ENCODE measurements around the gene SAMD7. TPM values are rescaled to one million over a fixed set of nuclear protein-coding genes. Genes with fewer than 3 reads are reported as not detected.

SAMD7 gene
- total RNA-seq, 3 donors from 2014 or later (not counting 1 experiment from before 2014, with no cell fraction given): not detected

DNA sequence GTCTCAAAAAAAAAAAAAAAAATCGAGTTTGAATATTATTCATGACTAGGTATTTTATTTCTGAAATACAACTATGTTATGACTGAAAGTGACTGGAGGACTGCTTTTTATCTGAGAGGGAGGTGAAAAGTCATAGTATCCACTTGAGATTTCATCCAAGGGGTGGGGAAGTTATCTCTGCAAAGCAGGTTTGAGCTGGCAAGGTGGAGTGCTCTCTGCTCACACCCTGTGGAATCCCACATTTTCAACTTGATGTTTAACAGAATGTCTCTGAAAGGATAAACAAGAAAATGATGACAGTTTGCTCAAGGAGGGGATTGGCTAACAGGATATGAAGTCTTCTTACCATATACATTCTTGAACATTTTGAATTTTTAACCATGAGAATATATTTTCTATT, 27.9 kb downstream of the SAMD7 start:
- Histone ChIP-seq H3K9me3 (ENCODE audit: control insufficient read depth, insufficient read depth, low read length) (no peaks in the 10 kb centered on the region), H3K36me3 (ENCODE audit: control insufficient read depth, insufficient read depth, low read length) (no peaks in the 10 kb centered on the region), H3K27ac (ENCODE audit: low read length) (no peak overlapping the region), H3K4me1 (ENCODE audit: control insufficient read depth, insufficient read depth, low read length) (no peaks in the 10 kb centered on the region), H3K27me3 (ENCODE audit: control insufficient read depth, insufficient read depth, low read length) (no peaks in the 10 kb centered on the region), H3K4me3 (ENCODE audit: low read length) (no peak overlapping the region)
- DNase-seq: no peak
- TF ChIP-seq, protein P1, sequence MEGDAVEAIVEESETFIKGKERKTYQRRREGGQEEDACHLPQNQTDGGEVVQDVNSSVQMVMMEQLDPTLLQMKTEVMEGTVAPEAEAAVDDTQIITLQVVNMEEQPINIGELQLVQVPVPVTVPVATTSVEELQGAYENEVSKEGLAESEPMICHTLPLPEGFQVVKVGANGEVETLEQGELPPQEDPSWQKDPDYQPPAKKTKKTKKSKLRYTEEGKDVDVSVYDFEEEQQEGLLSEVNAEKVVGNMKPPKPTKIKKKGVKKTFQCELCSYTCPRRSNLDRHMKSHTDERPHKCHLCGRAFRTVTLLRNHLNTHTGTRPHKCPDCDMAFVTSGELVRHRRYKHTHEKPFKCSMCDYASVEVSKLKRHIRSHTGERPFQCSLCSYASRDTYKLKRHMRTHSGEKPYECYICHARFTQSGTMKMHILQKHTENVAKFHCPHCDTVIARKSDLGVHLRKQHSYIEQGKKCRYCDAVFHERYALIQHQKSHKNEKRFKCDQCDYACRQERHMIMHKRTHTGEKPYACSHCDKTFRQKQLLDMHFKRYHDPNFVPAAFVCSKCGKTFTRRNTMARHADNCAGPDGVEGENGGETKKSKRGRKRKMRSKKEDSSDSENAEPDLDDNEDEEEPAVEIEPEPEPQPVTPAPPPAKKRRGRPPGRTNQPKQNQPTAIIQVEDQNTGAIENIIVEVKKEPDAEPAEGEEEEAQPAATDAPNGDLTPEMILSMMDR (IDR thresholded peaks at IDR 0.05): no peak
- no peak overlapping the region for H3K27ac Mint-ChIP-seq
- H3K9me3 Mint-ChIP-seq: no peaks in the 10 kb centered on the region
- H3K27me3 Mint-ChIP-seq (ENCODE audit: low read depth in 2 of 2): peaks cover 28 to 57% of the 10 kb centered on the region in 2 donors
- intact Hi-C loops (cut with micrococcal nuclease): no loop called here
- H3K36me3 Mint-ChIP-seq: no peaks in the 10 kb centered on the region
- H3K4me3 Mint-ChIP-seq: no peak overlapping the region
- WGBS (ENCODE audit: insufficient coverage): 20% methylated on average over 1 of the region's 1 CpG
- ATAC-seq: no peak
- H3K4me1 Mint-ChIP-seq: no peaks in the 10 kb centered on the region

DNA sequence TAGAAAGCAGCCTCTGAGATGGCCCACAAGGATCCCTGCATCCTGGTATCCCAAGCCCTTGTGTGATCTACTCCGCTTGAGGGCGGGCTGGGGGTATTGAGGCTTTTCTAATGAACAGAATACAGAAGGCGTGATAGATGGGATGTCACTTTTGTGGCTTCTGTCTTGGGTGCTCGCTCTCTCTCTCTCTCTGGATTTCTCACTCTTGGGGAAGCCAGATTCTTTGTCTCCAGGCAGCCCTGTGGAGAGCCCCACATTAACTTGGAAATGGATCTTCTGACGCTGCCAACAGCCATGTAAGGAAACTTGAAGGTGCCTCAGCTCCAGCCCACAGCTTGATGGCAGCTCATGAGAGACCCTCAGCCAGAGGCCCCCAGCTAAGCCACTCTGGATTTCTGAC, 28.4 kb downstream of the SAMD7 start:
- Histone ChIP-seq H3K4me3 (ENCODE audit: low read length) (no peak overlapping the region), H3K36me3 (ENCODE audit: control insufficient read depth, insufficient read depth, low read length) (no peaks in the 10 kb centered on the region), H3K4me1 (ENCODE audit: control insufficient read depth, insufficient read depth, low read length) (no peaks in the 10 kb centered on the region), H3K27ac (ENCODE audit: low read length) (peak overlapping the region; percentile 56), H3K27me3 (ENCODE audit: control insufficient read depth, insufficient read depth, low read length) (no peaks in the 10 kb centered on the region), H3K9me3 (ENCODE audit: control insufficient read depth, insufficient read depth, low read length) (no peaks in the 10 kb centered on the region)
- no peak for ATAC-seq
- intact Hi-C loops (cut with micrococcal nuclease): no loop called here
- Mint-ChIP-seq H3K4me3 (no peak overlapping the region), H3K9me3 (no peaks in the 10 kb centered on the region), H3K36me3 (no peaks in the 10 kb centered on the region), H3K27me3 (ENCODE audit: low read depth in 2 of 2) (peaks cover 26 to 53% of the 10 kb centered on the region in 2 donors), H3K27ac (no peak overlapping the region), H3K4me1 (no peaks in the 10 kb centered on the region)
- TF ChIP-seq, protein P1 (IDR thresholded peaks at IDR 0.05): no peak
- no peak for DNase-seq
- WGBS (ENCODE audit: insufficient coverage): 94% methylated on average over 5 of the region's 5 CpGs

DNA sequence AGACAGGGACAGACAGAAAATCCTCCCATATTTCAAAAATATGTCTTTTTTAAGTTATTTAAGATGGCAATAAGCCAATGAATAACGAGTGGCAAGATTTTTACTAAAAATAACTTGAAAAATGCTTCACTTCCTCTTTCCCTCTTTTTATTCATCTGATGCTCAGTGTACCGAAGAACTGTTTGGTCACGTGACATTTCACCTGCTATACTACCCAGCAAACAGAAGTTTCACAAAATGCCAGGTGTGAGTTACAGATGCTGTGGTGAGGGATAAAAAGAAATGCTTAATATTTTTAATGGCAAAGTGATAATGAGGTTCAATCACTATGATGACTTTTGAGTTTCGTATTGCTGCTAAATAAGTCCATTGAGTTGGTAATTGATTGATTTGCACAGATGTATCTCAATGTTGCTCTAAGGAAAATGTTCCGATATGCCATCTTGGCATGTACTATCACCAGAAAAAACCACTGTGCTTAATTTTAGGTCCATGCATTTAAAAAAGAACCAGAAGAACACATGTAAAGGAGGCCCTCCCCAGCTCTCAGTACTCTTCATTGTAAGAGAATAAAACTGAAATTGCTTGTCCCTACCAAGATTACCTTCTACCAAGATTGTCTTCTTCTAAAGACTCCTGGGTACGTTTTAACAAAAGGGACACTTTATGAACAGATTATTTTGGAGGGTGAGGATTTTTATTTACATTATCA, 29.3 kb downstream of the SAMD7 start:
- TF ChIP-seq, protein P1 (IDR thresholded peaks at IDR 0.05): no peak
- 62% methylated on average over 2 of the region's 6 CpGs for WGBS (ENCODE audit: insufficient coverage)
- intact Hi-C loops (cut with micrococcal nuclease): no loop called here
- Mint-ChIP-seq H3K9me3 (no peaks in the 10 kb centered on the region), H3K27me3 (ENCODE audit: low read depth in 2 of 2) (peaks cover 22 to 44% of the 10 kb centered on the region in 2 donors), H3K4me3 (no peak overlapping the region), H3K4me1 (no peaks in the 10 kb centered on the region), H3K36me3 (no peaks in the 10 kb centered on the region), H3K27ac (no peak overlapping the region)
- no peaks in the 10 kb centered on the region for H3K9me3 ChIP-seq (ENCODE audit: control insufficient read depth, insufficient read depth, low read length)
- DNase-seq (peak in 1 of 2 donors; percentile 18), ATAC-seq (no peak)
- H3K4me1 ChIP-seq (ENCODE audit: control insufficient read depth, insufficient read depth, low read length): peaks cover under 1% of the 10 kb centered on the region
- peak overlapping the region; percentile 62 for H3K27ac ChIP-seq (ENCODE audit: low read length)
- H3K36me3 ChIP-seq (ENCODE audit: control insufficient read depth, insufficient read depth, low read length): no peaks in the 10 kb centered on the region
- no peaks in the 10 kb centered on the region for H3K27me3 ChIP-seq (ENCODE audit: control insufficient read depth, insufficient read depth, low read length)
- no peak overlapping the region for H3K4me3 ChIP-seq (ENCODE audit: low read length)

DNA sequence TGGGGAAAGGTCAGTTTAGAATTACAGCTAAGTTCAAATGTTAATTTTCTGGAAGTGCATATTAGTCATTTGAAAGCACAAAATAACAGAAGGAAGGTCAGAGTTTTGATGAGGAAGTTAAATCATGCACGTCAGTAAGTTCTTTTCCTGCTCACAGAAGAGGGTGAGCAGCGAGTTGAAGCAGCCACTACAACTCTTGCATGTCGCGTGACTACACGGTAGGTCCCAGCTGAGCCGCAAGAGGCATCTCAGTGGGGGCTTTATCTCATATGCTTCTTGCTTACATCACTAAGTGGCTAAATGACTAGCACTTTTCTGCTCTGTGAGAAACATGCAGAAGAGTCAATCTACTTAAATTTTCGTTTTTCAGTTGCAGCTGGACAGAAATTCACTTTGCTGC, 33.9 kb downstream of the SAMD7 start:
- Mint-ChIP-seq H3K4me1 (no peaks in the 10 kb centered on the region), H3K27me3 (ENCODE audit: low read depth in 2 of 2) (peaks cover 13% of the 10 kb centered on the region in 2 donors), H3K4me3 (no peak overlapping the region), H3K9me3 (no peaks in the 10 kb centered on the region), H3K27ac (peak overlapping the region in 1 of 2 donors; percentile 30), H3K36me3 (no peaks in the 10 kb centered on the region)
- WGBS (ENCODE audit: insufficient coverage): 6% methylated on average over 7 of the region's 7 CpGs
- Histone ChIP-seq H3K36me3 (ENCODE audit: control insufficient read depth, insufficient read depth, low read length) (no peaks in the 10 kb centered on the region), H3K9me3 (ENCODE audit: control insufficient read depth, insufficient read depth, low read length) (no peaks in the 10 kb centered on the region), H3K4me3 (ENCODE audit: low read length) (no peak overlapping the region), H3K4me1 (ENCODE audit: control insufficient read depth, insufficient read depth, low read length) (peaks cover 6% of the 10 kb centered on the region), H3K27ac (ENCODE audit: low read length) (peak overlapping the region; percentile 53), H3K27me3 (ENCODE audit: control insufficient read depth, insufficient read depth, low read length) (no peaks in the 10 kb centered on the region)
- TF ChIP-seq, protein P1 (IDR thresholded peaks at IDR 0.05): no peak
- ATAC-seq: peak; percentile 50 to 84 (median 65)
- intact Hi-C loops (cut with micrococcal nuclease): no loop called here
- DNase-seq: peak in 1 of 2 donors; percentile 50
